ENCODE results near the gene BCL3. TPM values are rescaled to one million over a fixed set of nuclear protein-coding genes. Genes with fewer than 3 reads are reported as not detected.

The BCL3 gene
- polyA plus RNA-seq, 1 donor (not counting 4 experiments of a cell fraction or from before 2014, with no cell fraction given): 1.1 TPM

DNA sequence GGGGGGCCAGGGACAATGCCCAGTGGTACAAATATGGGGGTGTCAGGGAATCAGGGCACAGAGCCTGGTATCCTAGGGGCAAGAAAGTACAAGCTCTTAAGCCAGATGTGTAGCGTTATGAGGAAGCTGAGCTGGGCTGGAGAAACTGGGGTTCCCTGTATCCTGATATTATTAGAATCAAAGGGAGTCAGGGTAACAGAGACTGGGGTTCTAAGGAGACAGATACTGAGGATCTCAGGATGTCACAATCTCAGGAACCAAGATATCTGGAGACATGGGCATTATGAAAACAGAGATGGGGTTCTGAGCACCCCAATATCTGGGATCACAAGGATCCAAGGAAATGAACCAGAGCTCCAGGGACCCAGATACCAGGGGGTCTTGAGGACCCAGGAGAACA is 784 bp downstream of the BCL3 start:
- dilution Hi-C loops (cut with MboI; ENCODE audit: extremely low pct_ligation_motif_present, low sequenced_read_pairs): no loop called here

DNA sequence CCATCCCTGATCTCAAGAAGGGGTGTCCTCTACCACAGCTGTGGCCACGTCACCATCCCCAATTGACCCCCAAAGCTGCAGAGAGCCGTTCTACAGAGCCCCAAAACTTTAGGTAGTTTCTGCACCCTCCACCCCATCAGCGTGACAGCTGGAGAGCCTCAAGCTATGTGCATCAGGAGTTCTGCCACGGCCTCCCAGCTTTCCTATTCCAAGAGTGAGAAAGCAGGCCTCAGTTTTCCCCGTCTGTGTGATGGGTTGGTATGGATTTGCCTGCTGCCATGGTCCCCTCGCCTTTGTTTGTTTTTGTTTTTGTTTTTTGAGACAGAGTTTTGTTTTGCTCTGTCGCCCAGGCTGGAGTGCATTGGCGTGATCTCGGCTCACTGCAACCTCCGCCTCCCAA is 1.5 kb downstream of the BCL3 start:
- no peak for FAIRE-seq
- H3K4me3 ChIP-seq (ENCODE audit: control insufficient read depth in 2 of 3, extremely low read depth in 1 of 3, insufficient read depth in 2 of 3, low read depth in 1 of 3, low read length in 3 of 3): peak overlapping the region; percentile 59 to 87 (median 72)

More for the DNA sequence above, 784 bp downstream of the BCL3 start:
- no peak for DNase-seq (ENCODE audit: low read depth, low spot score)
- no peaks in the 10 kb centered on the region for H3K27me3 ChIP-seq (ENCODE audit: control insufficient read depth, extremely low read depth, insufficient read depth, low read length)
- no peak overlapping the region for H2AFZ ChIP-seq (ENCODE audit: control insufficient read depth, low read length)
- H3K36me3 ChIP-seq (ENCODE audit: control insufficient read depth in 2 of 2, extremely low read depth in 1 of 2, insufficient read depth in 2 of 2, low read length in 2 of 2): peaks cover 9 to 15% of the 10 kb centered on the region in 2 experiments
- H3K9ac ChIP-seq (ENCODE audit: control insufficient read depth, extremely low read depth, insufficient read depth, low read length): peak overlapping the region; percentile 96
- H3K9me3 ChIP-seq (ENCODE audit: control insufficient read depth, low read depth, low read length): no peaks in the 10 kb centered on the region
- TF ChIP-seq CTCF (optimal IDR thresholded peaks at IDR 0.05 in 1 of 3, IDR thresholded peaks at IDR 0.05 in 1 of 3, conservative IDR thresholded peaks at IDR 0.05 in 1 of 3; ENCODE audit: extremely low read depth in 1 of 3, insufficient read depth in 2 of 3, low read length in 3 of 3): no peak
- H3K4me2 ChIP-seq (ENCODE audit: control insufficient read depth, extremely low read depth, insufficient read depth, low read depth, low read length): peak overlapping the region; percentile 98
- H3K4me3 ChIP-seq (ENCODE audit: control insufficient read depth in 2 of 3, extremely low read depth in 1 of 3, insufficient read depth in 2 of 3, low read depth in 1 of 3, low read length in 3 of 3): peak overlapping the region; percentile 59 to 87 (median 72)
- H3K79me2 ChIP-seq (ENCODE audit: control insufficient read depth, insufficient read depth, low read length): peaks cover 13% of the 10 kb centered on the region
- H3K9me1 ChIP-seq (ENCODE audit: control insufficient read depth, extremely low read depth, insufficient read depth, low read length): peaks cover 4% of the 10 kb centered on the region
- H4K20me1 ChIP-seq (ENCODE audit: control insufficient read depth, extremely low read depth, insufficient read depth, low read length): no peaks in the 10 kb centered on the region
- peak overlapping the region; percentile 71 for H3K27ac ChIP-seq (ENCODE audit: control insufficient read depth, insufficient read depth, low read length)
- peaks cover 50% of the 10 kb centered on the region for H3K4me1 ChIP-seq (ENCODE audit: control insufficient read depth, extremely low read depth, insufficient read depth, low read length)
- FAIRE-seq: peak; percentile 13

More for the DNA sequence above, 1.5 kb downstream of the BCL3 start:
- Histone ChIP-seq H3K4me2 (ENCODE audit: control insufficient read depth, extremely low read depth, insufficient read depth, low read depth, low read length) (peak overlapping the region; percentile 98), H3K27ac (ENCODE audit: control insufficient read depth, insufficient read depth, low read length) (no peak overlapping the region), H3K36me3 (ENCODE audit: control insufficient read depth in 2 of 2, extremely low read depth in 1 of 2, insufficient read depth in 2 of 2, low read length in 2 of 2) (peaks cover 9 to 16% of the 10 kb centered on the region in 2 experiments), H3K79me2 (ENCODE audit: control insufficient read depth, insufficient read depth, low read length) (peaks cover 13% of the 10 kb centered on the region), H3K27me3 (ENCODE audit: control insufficient read depth, extremely low read depth, insufficient read depth, low read length) (no peaks in the 10 kb centered on the region), H3K4me1 (ENCODE audit: control insufficient read depth, extremely low read depth, insufficient read depth, low read length) (peaks cover 52% of the 10 kb centered on the region), H3K9me1 (ENCODE audit: control insufficient read depth, extremely low read depth, insufficient read depth, low read length) (peaks cover 4% of the 10 kb centered on the region), H3K9ac (ENCODE audit: control insufficient read depth, extremely low read depth, insufficient read depth, low read length) (peak overlapping the region; percentile 96), H3K9me3 (ENCODE audit: control insufficient read depth, low read depth, low read length) (no peaks in the 10 kb centered on the region), H2AFZ (ENCODE audit: control insufficient read depth, low read length) (no peak overlapping the region), H4K20me1 (ENCODE audit: control insufficient read depth, extremely low read depth, insufficient read depth, low read length) (no peaks in the 10 kb centered on the region)
- dilution Hi-C loops (cut with MboI; ENCODE audit: extremely low pct_ligation_motif_present, low sequenced_read_pairs): no loop called here
- no peak for TF ChIP-seq CTCF (optimal IDR thresholded peaks at IDR 0.05 in 1 of 3, IDR thresholded peaks at IDR 0.05 in 1 of 3, conservative IDR thresholded peaks at IDR 0.05 in 1 of 3; ENCODE audit: extremely low read depth in 1 of 3, insufficient read depth in 2 of 3, low read length in 3 of 3)
- TF ChIP-seq EZH2 (IDR thresholded peaks at IDR 0.05; ENCODE audit: low read length): no peak
- no peak for DNase-seq (ENCODE audit: low read depth, low spot score)
